ENCODE measurements around the gene GBGT1.
A peak's percentile ranks its signal among the peaks of the same experiment; 100 is the strongest.

Gene GBGT1

DNA sequence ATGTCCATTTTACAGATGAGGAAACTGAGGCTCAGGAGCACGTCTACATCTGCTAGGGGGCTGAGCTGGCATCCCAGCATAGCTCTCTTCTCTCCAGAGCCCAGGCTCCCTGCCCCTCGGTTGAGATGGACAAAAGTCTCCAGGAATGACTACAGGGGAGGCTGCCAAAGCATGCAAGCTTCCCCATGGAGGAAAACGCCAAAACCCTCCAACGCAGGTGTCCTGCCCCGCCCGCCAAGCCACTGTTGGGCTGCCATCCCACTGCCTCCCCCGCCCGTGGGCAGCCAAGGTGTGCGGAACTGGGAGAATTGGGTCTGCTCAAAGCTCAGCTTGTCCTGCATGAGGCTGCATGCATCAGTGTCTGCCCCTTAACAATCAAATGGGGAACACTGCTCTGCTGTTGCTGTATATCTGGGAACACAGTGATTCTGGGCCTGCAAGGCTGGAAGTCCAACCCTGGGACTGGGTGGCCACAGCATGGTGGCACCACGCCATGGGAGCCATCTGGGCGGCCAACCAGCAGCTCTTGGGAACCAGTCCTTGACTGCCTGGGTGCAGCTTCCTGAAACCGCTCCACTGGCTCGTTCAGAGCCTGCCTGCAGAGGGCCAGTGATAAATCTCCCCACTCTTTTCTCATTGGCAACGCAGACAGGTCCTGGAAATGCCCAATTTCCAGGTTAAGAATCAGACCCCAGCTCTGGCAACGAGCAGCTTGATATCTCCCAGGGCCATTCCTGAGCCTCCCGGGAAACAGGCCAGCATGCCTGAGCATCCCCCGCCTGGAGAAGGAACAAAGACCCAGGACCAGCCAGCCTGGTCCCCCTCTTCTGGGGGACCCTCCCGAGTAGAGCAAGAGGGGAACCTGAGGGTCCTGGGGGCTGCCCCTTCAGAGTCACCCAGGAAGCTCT lies 46.2 kb downstream of the GBGT1 start:
- no peaks in the 10 kb centered on the region for H3K9me3 Mint-ChIP-seq
- no peak overlapping the region for H3K4me3 Mint-ChIP-seq
- no peaks in the 10 kb centered on the region for H3K36me3 Mint-ChIP-seq
- no peaks in the 10 kb centered on the region for H3K27me3 Mint-ChIP-seq
- H3K4me1 Mint-ChIP-seq: peaks cover 43% of the 10 kb centered on the region
- ATAC-seq (ENCODE audit: low read depth) (no peak), DNase-seq (ENCODE audit: low spot score in 2 of 2) (no peak)
- peak overlapping the region; percentile 9 for H3K27ac Mint-ChIP-seq

- Mint-ChIP-seq H3K27ac (peak overlapping the region; percentile 92), H3K27me3 (no peaks in the 10 kb centered on the region)
Observed at GRCh38 chr9:133116346-133117231, 47.1 kb downstream of the GBGT1 start.

DNA sequence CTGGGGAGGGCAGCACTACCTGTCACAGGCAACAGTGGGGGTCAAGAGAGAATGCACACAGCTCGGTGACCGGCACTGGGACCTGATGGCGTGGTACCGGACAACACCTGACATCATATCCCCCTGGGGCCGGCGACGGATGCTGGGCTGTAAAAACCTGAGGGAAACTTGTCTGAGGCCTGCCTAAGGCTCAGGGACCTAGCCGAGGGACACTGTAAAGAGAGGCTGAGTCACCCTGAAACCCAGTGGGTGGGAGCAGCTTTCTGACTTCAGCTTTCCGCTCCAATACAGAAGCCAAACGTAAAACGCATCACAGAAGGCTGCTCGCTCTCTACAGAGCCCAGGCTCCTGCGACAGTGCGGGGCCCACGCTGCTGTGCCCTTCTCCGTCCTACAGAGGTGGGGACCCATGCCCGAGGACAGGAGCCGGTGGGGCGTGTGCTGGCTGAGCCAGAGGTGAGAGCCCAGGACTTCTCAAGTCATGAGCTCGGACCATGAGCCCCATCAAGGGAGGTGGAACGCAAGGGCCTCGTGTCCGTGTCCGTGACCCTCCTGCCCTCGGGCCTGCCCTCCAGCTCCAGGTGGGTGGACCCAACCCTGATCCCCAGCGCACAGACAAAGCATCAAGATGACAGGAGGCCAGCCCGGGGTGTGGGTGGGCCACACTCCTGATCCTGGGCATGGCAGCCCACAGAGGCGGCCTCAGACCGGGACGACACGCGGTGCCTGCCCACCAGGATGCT lies 47.9 kb downstream of the GBGT1 start:
- Mint-ChIP-seq H3K27me3 (no peaks in the 10 kb centered on the region), H3K27ac (peak overlapping the region; percentile 92), H3K4me3 (peak overlapping the region; percentile 50), H3K4me1 (peaks cover 39% of the 10 kb centered on the region), H3K9me3 (no peaks in the 10 kb centered on the region), H3K36me3 (peaks cover 2% of the 10 kb centered on the region)
- DNase-seq (ENCODE audit: low spot score in 2 of 2) (no peak), ATAC-seq (ENCODE audit: low read depth) (peak; percentile 48)

More at GRCh38 chr9:133116346-133117231, 47.1 kb downstream of the GBGT1 start:
- DNase-seq (ENCODE audit: low spot score in 2 of 2) (no peak), ATAC-seq (ENCODE audit: low read depth) (no peak)
- Mint-ChIP-seq H3K4me3 (no peak overlapping the region), H3K9me3 (no peaks in the 10 kb centered on the region), H3K4me1 (peaks cover 42% of the 10 kb centered on the region), H3K36me3 (peaks cover under 1% of the 10 kb centered on the region)

GRCh38 chr9:133114886-133115603 lies 48.7 kb downstream of the GBGT1 start:
- H3K36me3 Mint-ChIP-seq: peaks cover 5% of the 10 kb centered on the region
- H3K4me3 Mint-ChIP-seq: no peak overlapping the region
- H3K27me3 Mint-ChIP-seq: no peaks in the 10 kb centered on the region
- no peak for ATAC-seq (ENCODE audit: low read depth)
- no peak for DNase-seq (ENCODE audit: low spot score in 2 of 2)
- no peaks in the 10 kb centered on the region for H3K9me3 Mint-ChIP-seq
- H3K27ac Mint-ChIP-seq: peak overlapping the region; percentile 92
- peaks cover 35% of the 10 kb centered on the region for H3K4me1 Mint-ChIP-seq

- DNase-seq (ENCODE audit: low spot score in 2 of 2): no peak
- Mint-ChIP-seq H3K27ac (peak overlapping the region; percentile 92), H3K9me3 (no peaks in the 10 kb centered on the region), H3K4me1 (peaks cover 33% of the 10 kb centered on the region), H3K36me3 (peaks cover 6% of the 10 kb centered on the region), H3K27me3 (no peaks in the 10 kb centered on the region), H3K4me3 (no peak overlapping the region)
- ATAC-seq (ENCODE audit: low read depth): no peak
Observed at GRCh38 chr9:133113949-133114885, 49.5 kb downstream of the GBGT1 start.

DNA sequence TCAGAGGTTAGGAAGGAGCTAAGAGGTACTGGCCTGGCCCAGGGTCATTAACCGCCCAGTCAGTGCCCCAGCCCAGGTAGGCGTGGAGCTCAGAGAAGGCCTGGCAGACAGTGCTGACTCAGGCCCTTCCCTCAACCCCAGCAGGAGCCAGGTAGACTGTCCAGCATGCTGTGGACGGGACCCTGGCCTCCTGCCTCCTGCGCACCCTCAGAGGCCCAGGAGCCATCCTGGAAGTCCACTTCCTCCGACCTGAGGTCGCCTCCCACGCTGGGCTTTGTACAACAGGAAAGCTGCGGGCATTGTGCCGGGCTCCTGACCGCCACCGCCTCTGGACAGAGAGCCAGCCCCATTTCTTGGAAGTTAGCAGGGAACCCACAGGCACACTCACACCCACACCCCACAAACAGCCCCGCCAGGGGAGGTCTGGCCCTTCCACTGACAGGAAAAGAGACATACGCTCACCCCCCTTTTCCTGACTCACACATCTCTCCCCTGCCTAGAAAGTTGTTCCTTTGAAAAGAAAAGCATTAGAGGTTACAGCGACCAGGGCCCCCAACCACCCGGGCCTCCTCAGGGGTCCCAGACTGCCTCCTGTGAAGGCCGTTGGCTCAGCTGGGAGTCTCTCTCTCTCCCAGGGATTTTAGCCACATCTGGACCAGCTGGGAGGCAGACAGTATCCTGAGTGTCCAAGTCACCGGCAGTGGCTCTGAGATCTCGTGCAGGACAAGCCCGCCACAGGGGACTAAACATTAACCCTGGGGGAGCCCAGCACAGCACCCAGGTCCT lies 50.4 kb downstream of the GBGT1 start:
- peak overlapping the region; percentile 29 for H3K4me3 Mint-ChIP-seq
- DNase-seq (ENCODE audit: low spot score in 2 of 2) (no peak), ATAC-seq (ENCODE audit: low read depth) (no peak)
- H3K9me3 Mint-ChIP-seq: no peaks in the 10 kb centered on the region
- H3K27ac Mint-ChIP-seq: peak overlapping the region; percentile 92
- H3K27me3 Mint-ChIP-seq: no peaks in the 10 kb centered on the region
- peaks cover 30% of the 10 kb centered on the region for H3K4me1 Mint-ChIP-seq
- peaks cover 6% of the 10 kb centered on the region for H3K36me3 Mint-ChIP-seq

DNA sequence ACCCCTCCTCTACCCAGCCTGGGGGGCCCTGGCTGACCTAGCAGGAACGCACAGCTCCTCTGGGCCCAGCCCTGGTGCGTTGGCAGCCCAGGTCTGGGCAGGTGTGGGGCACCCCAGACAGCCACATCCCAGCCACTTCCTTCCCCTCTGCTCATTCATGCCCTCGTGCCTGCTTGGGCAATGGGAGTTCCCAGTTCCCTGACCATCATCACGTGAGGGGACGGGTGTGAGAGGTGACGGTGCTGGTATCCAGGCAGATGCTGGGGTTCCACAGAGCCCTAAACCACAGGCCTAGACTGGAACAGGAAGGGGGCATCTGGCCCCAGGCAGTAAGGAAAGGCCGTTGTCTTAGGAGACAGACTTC lies 51.1 kb downstream of the GBGT1 start:
- peaks cover 6% of the 10 kb centered on the region for H3K36me3 Mint-ChIP-seq
- peak overlapping the region; percentile 92 for H3K27ac Mint-ChIP-seq
- peaks cover 30% of the 10 kb centered on the region for H3K4me1 Mint-ChIP-seq
- ATAC-seq (ENCODE audit: low read depth) (peak; percentile 84), DNase-seq (ENCODE audit: low spot score in 2 of 2) (peak; percentile 68 to 74)
- H3K27me3 Mint-ChIP-seq: no peaks in the 10 kb centered on the region
- no peaks in the 10 kb centered on the region for H3K9me3 Mint-ChIP-seq
- H3K4me3 Mint-ChIP-seq: peak overlapping the region; percentile 64

DNA sequence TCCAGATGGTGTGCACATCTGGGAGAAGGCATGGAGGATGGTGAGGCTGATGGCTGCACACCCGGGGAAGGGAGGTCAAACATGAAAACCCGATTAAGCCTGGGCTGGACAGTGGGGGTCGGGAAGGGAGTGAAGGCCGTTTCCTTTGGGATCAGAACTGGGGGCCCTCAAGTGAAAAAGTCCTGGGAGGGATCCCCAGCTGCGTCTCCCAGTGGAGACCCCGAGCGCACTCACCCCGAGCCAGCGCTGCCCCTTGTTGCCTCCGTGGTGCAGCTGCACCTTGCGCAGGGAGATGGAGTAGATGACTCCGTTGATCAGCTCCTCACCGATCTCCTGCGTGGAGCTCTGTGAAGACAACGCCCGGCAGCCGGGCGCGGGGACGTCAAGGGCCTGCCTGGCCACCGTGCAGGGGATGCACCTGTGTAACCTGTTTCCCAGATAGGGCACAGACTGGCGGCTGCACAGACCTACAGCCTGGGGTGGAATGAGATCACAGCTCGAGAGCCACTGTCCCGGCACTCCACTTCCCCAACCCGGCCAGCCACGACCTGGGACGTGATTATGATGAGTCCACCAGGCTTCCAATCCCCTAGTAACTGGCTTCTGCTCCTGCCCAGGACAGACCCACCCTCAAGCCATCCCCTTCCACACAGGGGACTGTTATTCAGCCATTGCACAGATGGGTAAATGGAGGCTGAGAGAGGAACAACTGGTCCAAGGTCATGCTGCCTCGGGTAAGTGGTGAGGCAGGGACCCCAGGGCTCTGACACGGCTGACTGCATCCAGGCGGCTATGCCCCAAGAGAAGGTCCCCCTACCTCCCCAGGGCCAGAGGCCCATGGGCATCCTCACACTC lies 51.7 kb downstream of the GBGT1 start:
- no peak overlapping the region for H3K4me3 Mint-ChIP-seq
- H3K27me3 Mint-ChIP-seq: no peaks in the 10 kb centered on the region
- DNase-seq (ENCODE audit: low spot score in 2 of 2) (no peak), ATAC-seq (ENCODE audit: low read depth) (no peak)
- H3K4me1 Mint-ChIP-seq: peaks cover 30% of the 10 kb centered on the region
- H3K9me3 Mint-ChIP-seq: no peaks in the 10 kb centered on the region
- peak overlapping the region; percentile 92 for H3K27ac Mint-ChIP-seq
- peaks cover 6% of the 10 kb centered on the region for H3K36me3 Mint-ChIP-seq

DNA sequence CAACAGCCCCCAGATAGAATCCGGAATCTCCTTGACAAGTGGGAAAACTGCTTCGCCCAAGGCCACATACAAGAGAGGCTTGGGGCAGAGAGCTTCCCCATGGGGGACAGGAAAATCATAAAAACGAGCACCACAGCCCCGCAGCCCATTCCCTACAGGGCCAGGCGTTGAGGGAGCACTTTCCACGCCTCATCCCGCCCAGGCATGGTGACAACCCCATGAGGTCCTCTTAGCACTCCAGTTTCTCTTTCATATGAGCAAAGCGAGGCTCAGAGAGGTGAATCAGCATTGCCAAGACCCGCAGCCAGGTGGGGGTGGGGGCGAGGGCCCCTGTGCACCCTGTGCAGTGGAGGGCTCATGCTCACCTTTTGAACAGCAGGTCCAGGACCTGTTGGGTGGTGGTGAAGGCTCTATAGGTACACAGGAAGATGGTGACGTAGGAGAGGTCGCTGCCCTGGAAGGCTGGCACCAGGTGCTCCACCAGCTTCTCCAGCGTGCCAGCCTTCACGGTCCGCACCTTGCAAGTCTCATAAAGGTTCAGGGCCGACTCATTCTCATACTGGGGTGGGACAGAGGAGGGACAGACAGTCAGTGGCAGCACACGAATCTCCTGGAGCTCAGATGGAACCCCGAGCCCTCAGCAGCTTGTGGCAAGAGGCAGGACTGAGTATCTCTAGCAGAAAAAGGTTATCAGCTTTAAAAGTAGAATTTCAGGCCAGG lies 53.6 kb downstream of the GBGT1 start:
- peaks cover 19% of the 10 kb centered on the region for H3K4me1 Mint-ChIP-seq
- peaks cover 11% of the 10 kb centered on the region for H3K36me3 Mint-ChIP-seq
- DNase-seq (ENCODE audit: low spot score in 2 of 2) (no peak), ATAC-seq (ENCODE audit: low read depth) (no peak)
- H3K27ac Mint-ChIP-seq: peak overlapping the region; percentile 28
- no peak overlapping the region for H3K4me3 Mint-ChIP-seq
- no peaks in the 10 kb centered on the region for H3K27me3 Mint-ChIP-seq
- no peaks in the 10 kb centered on the region for H3K9me3 Mint-ChIP-seq

DNA sequence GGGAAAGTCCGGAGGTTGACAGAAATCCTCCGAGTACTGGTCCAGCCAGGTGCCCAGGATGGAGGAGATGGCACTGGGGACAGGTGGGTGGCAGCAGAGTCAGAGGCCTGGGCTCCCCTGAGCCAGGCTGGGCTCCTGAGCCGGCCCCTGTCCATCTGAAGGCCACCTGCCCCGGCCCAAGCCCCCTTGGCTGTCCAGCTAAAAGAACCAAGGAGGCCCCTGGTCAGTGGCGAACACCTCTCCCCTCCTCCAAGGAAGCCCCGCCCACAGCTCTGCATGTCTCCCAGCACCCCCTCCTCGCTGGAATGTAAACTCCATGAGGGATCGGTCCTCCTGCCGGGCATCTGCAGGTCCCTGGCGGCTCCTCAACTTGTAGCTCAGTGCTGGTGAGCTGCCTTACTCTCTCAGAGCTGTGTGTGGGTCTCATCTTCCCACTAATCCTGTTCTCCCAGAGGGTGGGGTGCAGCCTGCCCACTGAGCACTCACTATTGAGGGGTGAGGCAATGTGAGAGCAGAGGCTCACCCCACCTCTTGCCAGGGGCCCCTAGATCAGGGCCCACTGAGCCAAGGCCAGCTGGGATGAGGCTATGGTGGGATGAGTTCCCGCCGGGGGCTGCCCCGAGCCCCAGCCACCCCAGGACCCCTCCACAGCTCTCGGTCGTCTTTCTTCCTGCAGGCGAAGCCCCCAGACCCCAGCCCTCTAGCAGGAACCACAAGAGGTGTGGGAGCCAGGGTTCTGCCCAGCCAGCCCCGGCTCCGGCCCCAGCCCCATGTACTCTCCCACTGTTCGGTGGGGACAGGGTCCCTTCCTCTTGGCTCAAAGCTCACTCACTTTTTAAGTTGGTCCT lies 54.7 kb downstream of the GBGT1 start:
- H3K36me3 Mint-ChIP-seq: peaks cover 11% of the 10 kb centered on the region
- ATAC-seq (ENCODE audit: low read depth) (no peak), DNase-seq (ENCODE audit: low spot score in 2 of 2) (no peak)
- no peak overlapping the region for H3K4me3 Mint-ChIP-seq
- H3K27me3 Mint-ChIP-seq: no peaks in the 10 kb centered on the region
- H3K4me1 Mint-ChIP-seq: peaks cover 12% of the 10 kb centered on the region
- H3K9me3 Mint-ChIP-seq: no peaks in the 10 kb centered on the region
- no peak overlapping the region for H3K27ac Mint-ChIP-seq
